OCI-LY1 (cell line): ENCODE results near the gene NFIA.

ENCODE experiments used
- EZH2 ChIP-seq: fragments of 200-600 bp; sonication (generic), shearing (Covaris generic); IDR thresholded peaks from 2 replicates; pipeline ENCODE4 v1.8.0; 2017; ENCODE audit warnings: borderline replicate concordance, mixed run types, mild to moderate bottlenecking, antibody characterized with exemption, low read length, moderate library complexity, mixed read lengths
- TF ChIP-seq, protein P1 (sequence below): fragments of 200-600 bp; sonication (generic), shearing (Covaris generic); IDR thresholded peaks from 2 replicates; pipeline ENCODE4 v1.5.1; 2017; ENCODE audit warnings: mild to moderate bottlenecking, antibody characterized with exemption, low read length, moderate library complexity, mixed read lengths

DNA sequence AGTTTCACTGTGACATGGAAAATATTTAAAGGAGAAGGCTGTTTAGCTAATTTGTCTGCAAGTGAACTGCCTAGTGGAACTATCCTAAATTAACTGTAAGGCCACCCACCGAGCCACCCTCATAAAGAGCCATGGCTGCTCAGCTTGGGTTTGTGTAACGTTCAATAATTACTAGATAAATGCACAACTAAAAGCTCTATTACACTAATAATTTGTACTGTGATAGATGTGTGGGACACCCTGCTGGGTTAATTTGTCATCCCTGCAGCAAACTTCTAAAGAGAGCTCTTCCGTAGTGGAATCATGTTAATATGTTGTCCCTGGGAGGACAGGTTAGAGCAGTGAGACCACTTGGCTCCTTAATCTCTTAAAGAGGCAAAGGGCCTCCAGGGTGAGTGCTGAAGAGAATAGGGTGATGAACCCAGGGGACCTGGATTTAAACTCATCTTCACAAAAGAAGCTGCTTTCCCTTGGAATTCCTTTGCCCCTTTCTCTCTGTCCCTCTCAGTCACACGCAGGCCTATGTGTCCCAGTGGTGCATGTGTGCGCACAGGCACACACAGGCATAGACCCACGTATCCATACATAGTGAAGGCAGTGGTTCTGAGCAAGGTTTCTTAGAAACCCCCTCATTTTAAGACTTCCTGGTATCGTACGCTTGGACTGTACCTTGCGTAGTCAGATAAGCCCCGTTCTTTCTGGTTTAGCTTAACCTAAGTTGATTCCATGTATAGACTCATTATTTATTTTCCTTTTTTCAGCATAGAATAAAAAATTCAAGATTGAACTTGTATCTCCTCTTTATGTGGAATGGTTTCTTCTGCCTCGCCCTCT is 310.3 kb downstream of the NFIA start:
- TF ChIP-seq EZH2, result no peak
- TF ChIP-seq, protein P1, sequence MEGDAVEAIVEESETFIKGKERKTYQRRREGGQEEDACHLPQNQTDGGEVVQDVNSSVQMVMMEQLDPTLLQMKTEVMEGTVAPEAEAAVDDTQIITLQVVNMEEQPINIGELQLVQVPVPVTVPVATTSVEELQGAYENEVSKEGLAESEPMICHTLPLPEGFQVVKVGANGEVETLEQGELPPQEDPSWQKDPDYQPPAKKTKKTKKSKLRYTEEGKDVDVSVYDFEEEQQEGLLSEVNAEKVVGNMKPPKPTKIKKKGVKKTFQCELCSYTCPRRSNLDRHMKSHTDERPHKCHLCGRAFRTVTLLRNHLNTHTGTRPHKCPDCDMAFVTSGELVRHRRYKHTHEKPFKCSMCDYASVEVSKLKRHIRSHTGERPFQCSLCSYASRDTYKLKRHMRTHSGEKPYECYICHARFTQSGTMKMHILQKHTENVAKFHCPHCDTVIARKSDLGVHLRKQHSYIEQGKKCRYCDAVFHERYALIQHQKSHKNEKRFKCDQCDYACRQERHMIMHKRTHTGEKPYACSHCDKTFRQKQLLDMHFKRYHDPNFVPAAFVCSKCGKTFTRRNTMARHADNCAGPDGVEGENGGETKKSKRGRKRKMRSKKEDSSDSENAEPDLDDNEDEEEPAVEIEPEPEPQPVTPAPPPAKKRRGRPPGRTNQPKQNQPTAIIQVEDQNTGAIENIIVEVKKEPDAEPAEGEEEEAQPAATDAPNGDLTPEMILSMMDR, result no peak
